Measurements from ENCODE around the gene PCDHB13. TPM values are rescaled to one million over a fixed set of nuclear protein-coding genes. Genes with fewer than 3 reads are reported as not detected.
A peak's percentile ranks its signal among the peaks of the same experiment; 100 is the strongest.

The PCDHB13 gene
- total and polyA plus RNA-seq, 4 donors: 0.11 to 0.42 (median 0.18) TPM

- Histone ChIP-seq H3K4me1 (ENCODE audit: control insufficient read depth in 4 of 4, insufficient read depth in 4 of 4, low read length in 3 of 4) (no peaks in the 10 kb centered on the region), H3K36me3 (ENCODE audit: control insufficient read depth in 4 of 4, insufficient read depth in 3 of 4, low read depth in 1 of 4, low read length in 3 of 4) (no peaks in the 10 kb centered on the region), H3K9ac (ENCODE audit: low read depth in 1 of 2, low read length in 2 of 2) (no peak overlapping the region), H3K4me3 (ENCODE audit: low read depth in 1 of 3, low read length in 3 of 3) (peak overlapping the region in 1 of 3 donors; percentile 29), H3K27ac (ENCODE audit: low read depth in 1 of 2, low read length in 2 of 2) (no peak overlapping the region), H3K9me3 (ENCODE audit: control insufficient read depth in 4 of 4, low read length in 3 of 4) (peaks cover 28 to 92% (median 64%) of the 10 kb centered on the region in 4 donors), H3K27me3 (ENCODE audit: control insufficient read depth in 4 of 4, insufficient read depth in 4 of 4, low read length in 3 of 4) (no peaks in the 10 kb centered on the region)
- TF ChIP-seq HNF4A (conservative IDR thresholded peaks at IDR 0.05) (no peak), NR2F2 (IDR thresholded peaks at IDR 0.05) (no peak), HNF4G (IDR thresholded peaks at IDR 0.05) (no peak), ATF3 (IDR thresholded peaks at IDR 0.05) (no peak), TAF1 (conservative IDR thresholded peaks at IDR 0.05) (no peak), RXRA (IDR thresholded peaks at IDR 0.05) (no peak), GABPA (IDR thresholded peaks at IDR 0.05 in 1 of 2, conservative IDR thresholded peaks at IDR 0.05 in 1 of 2) (no peak), YY1 (IDR thresholded peaks at IDR 0.05) (no peak)
- no peak for DNase-seq (ENCODE audit: low spot score)
Measured at GRCh38 chr5:141258948-141259347, 45.2 kb downstream of the PCDHB13 start.

- H3K9ac ChIP-seq (ENCODE audit: low read depth in 1 of 2, low read length in 2 of 2): no peak overlapping the region
- 60% methylated on average over 5 of the region's 5 CpGs for WGBS
- H3K27me3 ChIP-seq (ENCODE audit: control insufficient read depth in 4 of 4, insufficient read depth in 4 of 4, low read length in 3 of 4): no peaks in the 10 kb centered on the region
- TF ChIP-seq MAX (IDR thresholded peaks at IDR 0.05) (no peak), ATF3 (IDR thresholded peaks at IDR 0.05) (no peak), SP1 (IDR thresholded peaks at IDR 0.05) (no peak), RAD21 (IDR thresholded peaks at IDR 0.05) (no peak), HNF4G (IDR thresholded peaks at IDR 0.05) (no peak), REST (IDR thresholded peaks at IDR 0.05) (no peak), YY1 (IDR thresholded peaks at IDR 0.05) (no peak), FOXA1 (IDR thresholded peaks at IDR 0.05) (no peak), CTCF (IDR thresholded peaks at IDR 0.05; ENCODE audit: low read depth, low read length, missing input control) (no peak), RXRA (IDR thresholded peaks at IDR 0.05) (no peak)
- peaks cover 34 to 90% (median 65%) of the 10 kb centered on the region in 4 donors for H3K9me3 ChIP-seq (ENCODE audit: control insufficient read depth in 4 of 4, low read length in 3 of 4)
- H3K36me3 ChIP-seq (ENCODE audit: control insufficient read depth in 4 of 4, insufficient read depth in 3 of 4, low read depth in 1 of 4, low read length in 3 of 4): no peaks in the 10 kb centered on the region
- H3K4me1 ChIP-seq (ENCODE audit: control insufficient read depth in 4 of 4, insufficient read depth in 4 of 4, low read length in 3 of 4): no peaks in the 10 kb centered on the region
- no peak overlapping the region for H3K27ac ChIP-seq (ENCODE audit: low read depth in 1 of 2, low read length in 2 of 2)
- H3K4me3 ChIP-seq (ENCODE audit: low read depth in 1 of 3, low read length in 3 of 3): peak overlapping the region in 2 of 3 donors; percentile 18 to 56
- DNase-seq (ENCODE audit: low spot score): no peak
Measured at GRCh38 chr5:141260458-141261237, 46.9 kb downstream of the PCDHB13 start.

All from liver (tissue), 9 donors.